Measurements from ENCODE around the gene TANK. TPM values are rescaled to one million over a fixed set of nuclear protein-coding genes. Genes with fewer than 3 reads are reported as not detected.

TANK gene
- total and polyA plus RNA-seq, 2 of the 13 experiments (the other 11 are each of a cell fraction or from before 2014, with no cell fraction given): 66.9 to 96.1 TPM

- TF ChIP-seq FUBP1 (CRISPR knock-in tag; IDR thresholded peaks at IDR 0.05; ENCODE audit: borderline replicate concordance) (no peak), SAFB2 (CRISPR knock-in tag; IDR thresholded peaks at IDR 0.05; ENCODE audit: borderline replicate concordance, low read depth) (no peak), SKI (IDR thresholded peaks at IDR 0.05; ENCODE audit: partially characterized antibody) (no peak), CEBPB (IDR thresholded peaks at IDR 0.05; ENCODE audit: borderline replicate concordance, low read depth, low read length) (no peak), MED8 (CRISPR knock-in tag; IDR thresholded peaks at IDR 0.05; ENCODE audit: insufficient replicate concordance) (no peak), CSRNP1 (CRISPR knock-in tag; IDR thresholded peaks at IDR 0.05) (no peak), JUND (CRISPR knock-in tag; IDR thresholded peaks at IDR 0.05) (no peak)
These were observed 63.0 kb downstream of the TANK start (continued) for GRCh38 chr2:161223139-161223732.

- ATAC-seq: no peak
- TF ChIP-seq ZFP36L2 (CRISPR knock-in tag; IDR thresholded peaks at IDR 0.05): no peak
- TF ChIP-seq ZNF567 (CRISPR knock-in tag; IDR thresholded peaks at IDR 0.05; ENCODE audit: borderline replicate concordance): no peak
- TF ChIP-seq NFE2L1 (CRISPR knock-in tag; IDR thresholded peaks at IDR 0.05; ENCODE audit: borderline replicate concordance): no peak
- no peak for TF ChIP-seq RNF219 (CRISPR knock-in tag; IDR thresholded peaks at IDR 0.05)
These were observed 68.4 kb downstream of the TANK start for GRCh38 chr2:161228511-161229240.

More at GRCh38 chr2:161228511-161229240, 68.4 kb downstream of the TANK start:
- Histone ChIP-seq H3K4me3 (replicated peaks in 1 of 3; ENCODE audit: insufficient read depth in 1 of 3, low read depth in 2 of 3, low read length in 3 of 3) (no peak overlapping the region), H3K4me2 (ENCODE audit: low read depth, low read length) (no peak overlapping the region), H3K27me3 (ENCODE audit: control insufficient read depth in 1 of 2, insufficient read depth in 2 of 2, low read length in 2 of 2) (no peaks in the 10 kb centered on the region), H3K79me2 (ENCODE audit: insufficient read depth, low read length) (no peaks in the 10 kb centered on the region), H3K27ac (ENCODE audit: extremely low read length, insufficient read depth, low read length) (no peak overlapping the region), H3K4me1 (ENCODE audit: insufficient read depth, low read length) (no peaks in the 10 kb centered on the region), H3K36me3 (replicated peaks in 1 of 2; ENCODE audit: control insufficient read depth in 1 of 2, insufficient read depth in 2 of 2, low read length in 2 of 2) (peaks cover 14 to 62% of the 10 kb centered on the region in 2 experiments), H2AFZ (ENCODE audit: low read length) (no peak overlapping the region), H3K9me3 (ENCODE audit: low read length) (no peaks in the 10 kb centered on the region), H4K20me1 (ENCODE audit: insufficient read depth, low read length) (no peaks in the 10 kb centered on the region; the same call in 1 of the 2 replicates), H3K9ac (ENCODE audit: insufficient read depth, low read depth, low read length) (no peak overlapping the region)
- BruUV-seq (replicated peaks): no TSS peak
- WGBS (ENCODE audit: low lambda C conversion rate): 95% methylated on average over 6 of the region's 6 CpGs
- in situ Hi-C loops (cut with HindIII; ENCODE audit: extremely low pct_ligation_motif_present, low pct_unique_long_range_greater_than_20kb) (no loop called here), intact Hi-C loops (cut with micrococcal nuclease; ENCODE audit: unreplicated experiment) (no loop called here)
- FAIRE-seq (no peak), DNase-seq (ENCODE audit: low spot score) (no peak)
- CTCF ChIA-PET (ENCODE audit: low intra/inter-chr PET ratio, low total read pairs): no interaction called here
- POLR2A ChIA-PET: no interaction called here

Data from HepG2 (cell line).